Kidney (tissue), 14 donors: Measurements from ENCODE around the gene MED28. TPM values are rescaled to one million over a fixed set of nuclear protein-coding genes. Genes with fewer than 3 reads are reported as not detected.

Source experiments
- DNase-seq, 5 donors: peaks; one replicate each; pipeline ENCODE4 v3.0.0-alpha.2; 2013 to 2020
- FAIRE-seq: peaks from 2 replicates; lab custom pipeline; 2012; peaks lifted over from hg19 to GRCh38; lab: Jason Lieb, UNC
- H3K27ac ChIP-seq, 2 donors: one replicate each; pipeline ENCODE4 v1.7.0; 2013; ENCODE audit warnings: low read depth in 2 of 2, low read length in 2 of 2, inconsistent platforms in 1 of 2
- H3K27me3 ChIP-seq: one replicate; pipeline ENCODE4 v1.7.1; 2013; ENCODE audit warnings: low read length, inconsistent platforms; ENCODE audit not compliant: control insufficient read depth, insufficient read depth
- H3K36me3 ChIP-seq, 3 donors: one replicate each; pipeline versions ENCODE4 v1.7.0 to v1.7.1; 2013; ENCODE audit warnings: low read length in 3 of 3, control low read depth in 1 of 3, inconsistent platforms in 1 of 3; ENCODE audit not compliant: insufficient read depth in 3 of 3, control insufficient read depth in 2 of 3
- H3K4me1 ChIP-seq, 3 donors: one replicate each; pipeline versions ENCODE4 v1.7.0 to v1.7.1; 2013; ENCODE audit warnings: low read length in 3 of 3, inconsistent platforms in 1 of 3, low read depth in 1 of 3; ENCODE audit not compliant: control insufficient read depth in 2 of 3, insufficient read depth in 2 of 3
- H3K4me3 ChIP-seq, 3 donors: one replicate each; pipeline versions ENCODE4 v1.7.0 to v1.8.1; 2013; ENCODE audit warnings: low read length in 3 of 3, control low read depth in 1 of 3, inconsistent platforms in 1 of 3
- H3K9ac ChIP-seq, 3 donors: one replicate each; pipeline versions ENCODE4 v1.7.0 to v1.7.1; 2013; ENCODE audit warnings: low read length in 3 of 3, control low read depth in 1 of 3, inconsistent platforms in 1 of 3
- H3K9me3 ChIP-seq, 3 donors: one replicate each; pipeline versions ENCODE4 v1.7.0 to v1.7.1; 2013; ENCODE audit warnings: low read length in 3 of 3, control low read depth in 1 of 3, inconsistent platforms in 1 of 3; ENCODE audit not compliant: control insufficient read depth in 2 of 3, insufficient read depth in 1 of 3
- CTCF ChIP-seq: IDR thresholded peaks from 3 replicates; pipeline ENCODE4 v1.5.1; 2012; ENCODE audit warnings: mild to moderate bottlenecking, moderate library complexity, borderline replicate concordance; ENCODE audit not compliant: insufficient read depth; ENCODE audit errors: extremely low read depth
- intact Hi-C: fragments of 100-400 bp; cut with DNase I; formaldehyde crosslinking; loops from one replicate; pipeline ENCODE4 v1.11.1; 2022
- polyA plus RNA-seq: library from polyadenylated mRNA; stranded (reverse); fragments of 350-450 nt; fragmentation: Illumina TruSeq; extraction: RNeasy Lipid Tissue Mini Kit (QIAGEN cat#74804); gene quantifications from one replicate; pipeline ENCODE4 v1.2.3, GENCODE V29; 2014; ENCODE audit warnings: low read depth, low replicate concordance; ENCODE audit not compliant: insufficient read depth
- total RNA-seq: library from RNA; stranded (reverse); fragmentation: NEBNext Ultra II Directional; extraction: Animal tissue kit (Norgen Biotek cat#: 25700); gene quantifications from one replicate; pipeline ENCODE4 v1.2.1, GENCODE V29; 2021
- donor health status: control.
- donor health status: control.
- donor health status: control.
- donor health status: control.
- donor health status: control.
- donor health status: DM: yes; HTN: yes; CAD: no.
- donor health status: Normal renal cell carcinoma (clear cell type).

The MED28 gene
- total and polyA plus RNA-seq, 2 donors from 2014 or later, result 26.1 to 45.2 TPM

- H3K27ac ChIP-seq, result no peak overlapping the region
- no peaks in the 10 kb centered on the region for H3K9me3 ChIP-seq
- H3K36me3 ChIP-seq, result peaks cover 2 to 24% (median 10%) of the 10 kb centered on the region in 3 donors
- intact Hi-C loops, result loop anchor here (5.0 kb wide), 1 partner anchor 90 kb away; no protein-coding TSS in a partner anchor
- peak; percentile 73 to 85 (median 77) for DNase-seq
- H3K4me3 ChIP-seq, result no peak overlapping the region
- peak; percentile 83 for TF ChIP-seq CTCF
- no peaks in the 10 kb centered on the region for H3K4me1 ChIP-seq
- no peak overlapping the region for H3K9ac ChIP-seq
- no peak for FAIRE-seq
- no peaks in the 10 kb centered on the region for H3K27me3 ChIP-seq
Measured at GRCh38 chr4:17636696-17637622, 22.5 kb downstream of the MED28 start.

DNA sequence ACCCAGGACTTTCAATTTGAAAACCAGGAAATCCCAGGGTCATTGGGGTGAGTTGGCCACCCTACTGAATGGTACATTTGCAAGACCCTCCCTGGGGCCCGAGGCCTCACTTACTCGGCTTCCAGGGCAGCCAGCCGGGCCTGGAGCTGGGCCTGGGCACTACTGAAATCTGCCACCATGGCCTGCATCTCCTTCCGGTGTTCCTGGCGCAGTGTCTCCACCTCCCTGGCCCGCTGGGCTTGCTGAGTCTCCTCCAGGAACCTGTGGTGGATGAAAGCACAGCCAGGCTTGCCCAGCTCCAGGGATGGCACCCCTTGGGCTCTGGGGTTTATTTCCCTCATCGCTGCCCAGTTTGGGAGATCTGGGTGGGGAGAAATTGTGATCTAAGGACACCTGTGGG lies 24.7 kb downstream of the MED28 start:
- Histone ChIP-seq H3K9me3 (peaks cover 0 to 4% (median 0%) of the 10 kb centered on the region in 3 donors), H3K27me3 (no peaks in the 10 kb centered on the region), H3K4me3 (no peak overlapping the region), H3K36me3 (peaks cover 0 to 8% (median 5%) of the 10 kb centered on the region in 3 donors), H3K9ac (no peak overlapping the region), H3K4me1 (no peaks in the 10 kb centered on the region), H3K27ac (no peak overlapping the region)
- intact Hi-C loops, result loop anchor here (5.0 kb wide), 1 partner anchor 92 kb away; no protein-coding TSS in a partner anchor
- no peak for FAIRE-seq
- no peak for DNase-seq
- no peak for TF ChIP-seq CTCF

DNA sequence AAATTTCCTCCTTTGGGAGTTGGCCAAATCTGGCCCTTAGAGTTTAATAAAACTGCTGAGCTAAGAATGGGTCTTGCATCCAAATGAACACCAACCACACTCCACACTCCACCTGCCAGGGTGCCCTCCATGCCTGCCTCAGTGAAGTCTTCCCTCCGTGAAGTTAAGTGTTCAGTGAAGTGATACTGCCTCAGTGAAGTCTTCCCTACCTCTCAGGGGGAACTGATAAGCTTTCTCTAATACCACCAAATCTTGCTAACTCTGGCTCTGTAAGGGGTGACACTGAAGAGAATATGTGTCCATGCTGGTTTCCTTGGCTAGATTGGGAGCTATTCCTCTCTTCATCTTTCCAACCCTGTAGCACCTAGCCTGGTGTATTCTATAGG lies 27.9 kb downstream of the MED28 start:
- TF ChIP-seq CTCF, result no peak
- intact Hi-C loops, result no loop called here

More for the DNA sequence above, 27.9 kb downstream of the MED28 start:
- H3K27ac ChIP-seq, result no peak overlapping the region
- no peaks in the 10 kb centered on the region for H3K4me1 ChIP-seq
- H3K27me3 ChIP-seq, result no peaks in the 10 kb centered on the region
- DNase-seq, result peak in 1 of 5 donors; percentile 20
- no peaks in the 10 kb centered on the region for H3K36me3 ChIP-seq
- no peak for FAIRE-seq
- H3K9ac ChIP-seq, result no peak overlapping the region
- peaks cover 0 to 4% (median 0%) of the 10 kb centered on the region in 3 donors for H3K9me3 ChIP-seq
- no peak overlapping the region for H3K4me3 ChIP-seq
